Fibroblast of lung (primary cell): ENCODE measurements around the gene FAM117B. TPM values are rescaled to one million over a fixed set of nuclear protein-coding genes. Genes with fewer than 3 reads are reported as not detected.

ENCODE experiments used
- DNase-seq, 2 donors: peaks; one replicate each; pipeline versions ENCODE4 v3.0.0 to v3.0.0-alpha.2; 2010; ENCODE audit warnings: low read depth in 2 of 2
- H2AFZ ChIP-seq: 2 replicates; pipeline ENCODE4 v1.5.1; 2012; ENCODE audit warnings: low read length, control low read depth, inconsistent platforms
- H3K27ac ChIP-seq: 2 replicates; pipeline ENCODE4 v1.5.1; 2011; ENCODE audit warnings: low read length, control low read depth; ENCODE audit not compliant: insufficient read depth
- H3K27me3 ChIP-seq: 2 replicates; pipeline ENCODE4 v1.5.1; 2011; ENCODE audit warnings: mild to moderate bottlenecking, low read length; ENCODE audit not compliant: control insufficient read depth, insufficient read depth
- H3K36me3 ChIP-seq: 2 replicates; pipeline ENCODE4 v1.5.1; 2011; ENCODE audit warnings: low read length; ENCODE audit not compliant: control insufficient read depth, insufficient read depth
- H3K4me1 ChIP-seq: 2 replicates; pipeline ENCODE4 v1.5.1; 2011; ENCODE audit warnings: low read length; ENCODE audit not compliant: control insufficient read depth, insufficient read depth; ENCODE audit errors: extremely low read depth
- H3K4me2 ChIP-seq: 2 replicates; pipeline ENCODE4 v1.5.1; 2011; ENCODE audit warnings: low read length, control low read depth; ENCODE audit not compliant: insufficient read depth; ENCODE audit errors: extremely low read depth
- H3K4me3 ChIP-seq, 4 experiments: fragments of 200-600 bp in 1 of 4; sonication (generic) in 1 of 4; replicated peaks in 1 of 4; 2 replicates each; pipeline ENCODE4 v1.5.1; 2011 to 2016; ENCODE audit warnings: low read length in 4 of 4, low read depth in 3 of 4, mild to moderate bottlenecking in 3 of 4, control low read depth in 2 of 4, inconsistent platforms in 1 of 4, mixed read lengths in 1 of 4; ENCODE audit not compliant: insufficient read depth in 1 of 4; ENCODE audit errors: control extremely low read depth in 1 of 4
- H3K79me2 ChIP-seq: 2 replicates; pipeline ENCODE4 v1.5.1; 2012; ENCODE audit warnings: mild to moderate bottlenecking, low read length, inconsistent platforms; ENCODE audit not compliant: control insufficient read depth, insufficient read depth
- H3K9ac ChIP-seq: 2 replicates; pipeline ENCODE4 v1.5.1; 2011; ENCODE audit warnings: mild to moderate bottlenecking, low read length, control low read depth; ENCODE audit not compliant: insufficient read depth
- H3K9me3 ChIP-seq: 2 replicates; pipeline ENCODE4 v1.5.1; 2012; ENCODE audit warnings: low read depth, low read length; ENCODE audit not compliant: control insufficient read depth, insufficient read depth
- H4K20me1 ChIP-seq: 2 replicates; pipeline ENCODE4 v1.5.1; 2011; ENCODE audit warnings: low read length; ENCODE audit not compliant: control insufficient read depth, insufficient read depth; ENCODE audit errors: extremely low read depth
- CTCF ChIP-seq, 2 donors: IDR thresholded peaks in 1 of 2; conservative IDR thresholded peaks in 1 of 2; 1 replicate in 1 of 2; 2 replicates in 1 of 2; pipeline ENCODE4 v1.5.1; 2011 to 2012; ENCODE audit warnings: low read length in 2 of 2, control low read depth in 1 of 2, inconsistent platforms in 1 of 2, low read depth in 1 of 2, mild to moderate bottlenecking in 1 of 2
- EZH2 ChIP-seq: IDR thresholded peaks from 2 replicates; pipeline ENCODE4 v1.5.1; 2012; ENCODE audit warnings: low read length, control low read depth, mild to moderate bottlenecking; ENCODE audit errors: missing control alignments
- polyA plus RNA-seq, 2 donors: library from polyadenylated mRNA; depleted of rRNA in 1 of 2; stranded (reverse) in 1 of 2; unstranded in 1 of 2; fragments of >200 nt; gene quantifications; 2 replicates each; pipeline ENCODE4 v1.2.1, GENCODE V29; 2011 to 2012; ENCODE audit warnings: missing spikeins in 1 of 2
- total RNA-seq: library from RNA; depleted of rRNA; stranded (reverse); fragments of >200 nt; gene quantifications from 2 replicates; pipeline ENCODE4 v1.2.1, GENCODE V29; 2014

Gene FAM117B
- total and polyA plus RNA-seq, 2 donors (not counting 1 experiment from before 2014, with no cell fraction given): 0.73 to 1.8 TPM

GRCh38 chr2:202736826-202737225 is 102.1 kb downstream of the FAM117B start:
- no peaks in the 10 kb centered on the region for H3K9me3 ChIP-seq

DNA sequence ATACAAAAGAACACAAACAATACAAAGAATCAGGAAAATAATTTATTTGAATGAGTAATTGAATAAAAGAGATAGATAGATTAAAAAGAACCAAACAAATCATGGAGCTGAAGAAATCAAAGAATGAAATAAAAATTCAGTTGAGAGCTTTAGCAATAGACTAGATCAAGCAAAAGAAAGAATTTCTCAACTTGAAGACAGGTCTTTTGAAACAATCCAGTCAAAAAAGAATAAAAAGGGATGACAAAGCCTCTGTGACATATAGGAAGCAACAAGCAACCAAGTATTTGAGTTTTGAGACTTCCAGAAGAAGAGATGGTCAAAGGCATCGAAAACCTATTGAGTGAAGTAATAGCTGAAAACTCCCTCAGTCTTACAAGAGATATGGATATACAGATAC is 108.8 kb downstream of the FAM117B start:
- no peak overlapping the region for H2AFZ ChIP-seq
- TF ChIP-seq EZH2 (no peak), CTCF (conservative IDR thresholded peaks at IDR 0.05 in 1 of 2, IDR thresholded peaks at IDR 0.05 in 1 of 2; ENCODE audit: low read depth in 1 of 2, low read length in 2 of 2) (no peak)
- no peaks in the 10 kb centered on the region for H3K9me3 ChIP-seq
- H3K4me2 ChIP-seq: no peak overlapping the region
- H3K79me2 ChIP-seq: no peaks in the 10 kb centered on the region
- H3K9ac ChIP-seq: no peak overlapping the region
- no peak for DNase-seq
- no peaks in the 10 kb centered on the region for H4K20me1 ChIP-seq
- no peaks in the 10 kb centered on the region for H3K4me1 ChIP-seq
- H3K27ac ChIP-seq: no peak overlapping the region
- no peaks in the 10 kb centered on the region for H3K36me3 ChIP-seq
- H3K27me3 ChIP-seq: no peaks in the 10 kb centered on the region
- no peak overlapping the region for H3K4me3 ChIP-seq

More at GRCh38 chr2:202736826-202737225, 102.1 kb downstream of the FAM117B start:
- H4K20me1 ChIP-seq: no peaks in the 10 kb centered on the region
- no peak overlapping the region for H3K4me3 ChIP-seq
- no peaks in the 10 kb centered on the region for H3K27me3 ChIP-seq
- H3K4me2 ChIP-seq: no peak overlapping the region
- H3K9ac ChIP-seq: no peak overlapping the region
- no peak overlapping the region for H2AFZ ChIP-seq
- H3K79me2 ChIP-seq: no peaks in the 10 kb centered on the region
- H3K27ac ChIP-seq: no peak overlapping the region
- no peak for DNase-seq
- no peak for TF ChIP-seq CTCF (conservative IDR thresholded peaks at IDR 0.05 in 1 of 2, IDR thresholded peaks at IDR 0.05 in 1 of 2; ENCODE audit: low read depth in 1 of 2, low read length in 2 of 2)
- TF ChIP-seq EZH2: no peak
- no peaks in the 10 kb centered on the region for H3K4me1 ChIP-seq
- H3K36me3 ChIP-seq: no peaks in the 10 kb centered on the region

GRCh38 chr2:202749477-202749876 is 114.7 kb downstream of the FAM117B start:
- no peak overlapping the region for H3K4me2 ChIP-seq
- H3K79me2 ChIP-seq: no peaks in the 10 kb centered on the region
- TF ChIP-seq EZH2 (no peak), CTCF (conservative IDR thresholded peaks at IDR 0.05 in 1 of 2, IDR thresholded peaks at IDR 0.05 in 1 of 2; ENCODE audit: low read depth in 1 of 2, low read length in 2 of 2) (no peak)
- H4K20me1 ChIP-seq: no peaks in the 10 kb centered on the region
- H3K27me3 ChIP-seq: no peaks in the 10 kb centered on the region
- no peak overlapping the region for H3K27ac ChIP-seq
- no peak overlapping the region for H3K9ac ChIP-seq
- H3K9me3 ChIP-seq: no peaks in the 10 kb centered on the region
- H3K4me1 ChIP-seq: no peaks in the 10 kb centered on the region
- H2AFZ ChIP-seq: no peak overlapping the region
- no peak overlapping the region for H3K4me3 ChIP-seq
- no peak for DNase-seq
- H3K36me3 ChIP-seq: no peaks in the 10 kb centered on the region
